ENCODE results near the gene CRB1. TPM values are rescaled to one million over a fixed set of nuclear protein-coding genes. Genes with fewer than 3 reads are reported as not detected.

The CRB1 gene
- polyA plus RNA-seq, 1 experiment = not detected

- DNase-seq (ENCODE audit: low read depth, low spot score) = no peak
- POLR2A ChIA-PET = no interaction called here
- CTCF ChIA-PET = interaction anchor here (1.0 kb wide), 1 partner anchor 19 kb away, joined by 3 read pairs; no protein-coding TSS in a partner anchor
- Histone ChIP-seq H3K4me3 (ENCODE audit: low read depth, low read length) (no peak overlapping the region), H3K27me3 (ENCODE audit: control insufficient read depth, insufficient read depth, low read length) (no peaks in the 10 kb centered on the region), H3K27ac (ENCODE audit: low read depth, low read length) (no peak overlapping the region), H3K9me3 (ENCODE audit: control insufficient read depth, insufficient read depth, low read length) (no peaks in the 10 kb centered on the region)
- no peak for TF ChIP-seq CTCF (IDR thresholded peaks at IDR 0.05; ENCODE audit: low read depth, low read length)
These were observed 202.3 kb downstream of the CRB1 start for GRCh38 chr1:197470330-197470729.

GRCh38 chr1:197471248-197471985, 203.4 kb downstream of the CRB1 start:
- no peak for TF ChIP-seq CTCF (IDR thresholded peaks at IDR 0.05; ENCODE audit: low read depth, low read length)
- H3K4me3 ChIP-seq (ENCODE audit: low read depth, low read length) = no peak overlapping the region
- ChIA-PET POLR2A (no interaction called here), CTCF (interaction anchor here (1.0 kb wide), 1 partner anchor 18 kb away, joined by 3 read pairs; no protein-coding TSS in a partner anchor)
- H3K27me3 ChIP-seq (ENCODE audit: control insufficient read depth, insufficient read depth, low read length) = no peaks in the 10 kb centered on the region
- no peaks in the 10 kb centered on the region for H3K9me3 ChIP-seq (ENCODE audit: control insufficient read depth, insufficient read depth, low read length)
- DNase-seq (ENCODE audit: low read depth, low spot score) = no peak
- H3K27ac ChIP-seq (ENCODE audit: low read depth, low read length) = no peak overlapping the region

GRCh38 chr1:197472141-197472540, 204.1 kb downstream of the CRB1 start:
- TF ChIP-seq CTCF (IDR thresholded peaks at IDR 0.05; ENCODE audit: low read depth, low read length) = no peak
- no peaks in the 10 kb centered on the region for H3K9me3 ChIP-seq (ENCODE audit: control insufficient read depth, insufficient read depth, low read length)
- DNase-seq (ENCODE audit: low read depth, low spot score) = no peak
- CTCF ChIA-PET = no interaction called here
- no peak overlapping the region for H3K4me3 ChIP-seq (ENCODE audit: low read depth, low read length)
- H3K27ac ChIP-seq (ENCODE audit: low read depth, low read length) = no peak overlapping the region
- no peaks in the 10 kb centered on the region for H3K27me3 ChIP-seq (ENCODE audit: control insufficient read depth, insufficient read depth, low read length)
- POLR2A ChIA-PET = no interaction called here

GRCh38 chr1:197480446-197480845, 212.4 kb downstream of the CRB1 start:
- ChIA-PET POLR2A (no interaction called here), CTCF (no interaction called here)
- no peaks in the 10 kb centered on the region for H3K9me3 ChIP-seq (ENCODE audit: control insufficient read depth, insufficient read depth, low read length)
- no peaks in the 10 kb centered on the region for H3K27me3 ChIP-seq (ENCODE audit: control insufficient read depth, insufficient read depth, low read length)
- H3K27ac ChIP-seq (ENCODE audit: low read depth, low read length) = no peak overlapping the region
- TF ChIP-seq CTCF (IDR thresholded peaks at IDR 0.05; ENCODE audit: low read depth, low read length) = no peak
- no peak for DNase-seq (ENCODE audit: low read depth, low spot score)
- no peak overlapping the region for H3K4me3 ChIP-seq (ENCODE audit: low read depth, low read length)

GRCh38 chr1:197481101-197481500, 213.0 kb downstream of the CRB1 start:
- Histone ChIP-seq H3K9me3 (ENCODE audit: control insufficient read depth, insufficient read depth, low read length) (no peaks in the 10 kb centered on the region), H3K4me3 (ENCODE audit: low read depth, low read length) (no peak overlapping the region), H3K27me3 (ENCODE audit: control insufficient read depth, insufficient read depth, low read length) (no peaks in the 10 kb centered on the region), H3K27ac (ENCODE audit: low read depth, low read length) (no peak overlapping the region)
- ChIA-PET CTCF (no interaction called here), POLR2A (no interaction called here)
- no peak for TF ChIP-seq CTCF (IDR thresholded peaks at IDR 0.05; ENCODE audit: low read depth, low read length)
- no peak for DNase-seq (ENCODE audit: low read depth, low spot score)
